ENCODE results near the gene CARNS1.
A peak's percentile ranks its signal among the peaks of the same experiment; 100 is the strongest.

Gene CARNS1

DNA sequence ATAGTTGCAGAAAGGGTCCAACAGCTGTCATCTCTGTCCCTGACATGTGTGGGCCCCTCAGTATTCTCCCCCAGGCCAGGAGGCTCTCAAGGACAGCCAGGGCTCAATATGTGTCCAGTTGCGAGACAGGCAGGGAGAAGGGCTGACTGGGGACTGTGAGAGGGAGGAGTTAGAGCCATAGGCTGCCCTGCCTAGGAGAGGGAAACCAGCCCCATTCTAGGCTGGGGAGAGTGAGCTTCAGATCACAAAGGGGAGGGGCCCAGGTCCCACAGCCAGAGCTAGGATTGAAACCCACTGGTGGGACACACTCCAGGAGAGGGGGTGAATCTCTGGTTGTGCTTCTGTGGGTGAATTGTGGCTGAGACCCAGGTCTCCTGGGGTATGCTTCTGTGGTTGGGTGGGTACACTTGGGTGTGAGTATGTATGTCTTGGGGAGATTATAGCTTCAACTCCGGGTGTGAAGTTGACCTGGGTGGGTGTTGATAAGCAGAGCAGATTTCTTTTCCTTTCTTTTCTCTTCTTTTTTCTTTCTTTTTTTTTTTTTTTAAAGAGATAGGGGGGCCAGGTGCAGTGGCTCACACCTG lies 2.1 kb upstream of the CARNS1 start:
- Histone ChIP-seq H3K4me2 (peak overlapping the region; percentile 100), H3K4me1 (peaks cover 99% of the 10 kb centered on the region), H3K4me3 (no peak overlapping the region; the same call in 1 of the 2 replicates), H4K20me1 (0 out of 2 replicates have a peak, but pooled peaks cover 7% of the 10 kb centered on the region), H3K9ac (peak overlapping the region; percentile 16; the same call in 1 of the 2 replicates), H3K9me3 (no peaks in the 10 kb centered on the region), H3K27me3 (peaks cover 24% of the 10 kb centered on the region), H3K27ac (no peak overlapping the region), H3K36me3 (no peaks in the 10 kb centered on the region)
- TF ChIP-seq Cebpa-rat (IDR thresholded peaks at IDR 0.05) = no peak

DNA sequence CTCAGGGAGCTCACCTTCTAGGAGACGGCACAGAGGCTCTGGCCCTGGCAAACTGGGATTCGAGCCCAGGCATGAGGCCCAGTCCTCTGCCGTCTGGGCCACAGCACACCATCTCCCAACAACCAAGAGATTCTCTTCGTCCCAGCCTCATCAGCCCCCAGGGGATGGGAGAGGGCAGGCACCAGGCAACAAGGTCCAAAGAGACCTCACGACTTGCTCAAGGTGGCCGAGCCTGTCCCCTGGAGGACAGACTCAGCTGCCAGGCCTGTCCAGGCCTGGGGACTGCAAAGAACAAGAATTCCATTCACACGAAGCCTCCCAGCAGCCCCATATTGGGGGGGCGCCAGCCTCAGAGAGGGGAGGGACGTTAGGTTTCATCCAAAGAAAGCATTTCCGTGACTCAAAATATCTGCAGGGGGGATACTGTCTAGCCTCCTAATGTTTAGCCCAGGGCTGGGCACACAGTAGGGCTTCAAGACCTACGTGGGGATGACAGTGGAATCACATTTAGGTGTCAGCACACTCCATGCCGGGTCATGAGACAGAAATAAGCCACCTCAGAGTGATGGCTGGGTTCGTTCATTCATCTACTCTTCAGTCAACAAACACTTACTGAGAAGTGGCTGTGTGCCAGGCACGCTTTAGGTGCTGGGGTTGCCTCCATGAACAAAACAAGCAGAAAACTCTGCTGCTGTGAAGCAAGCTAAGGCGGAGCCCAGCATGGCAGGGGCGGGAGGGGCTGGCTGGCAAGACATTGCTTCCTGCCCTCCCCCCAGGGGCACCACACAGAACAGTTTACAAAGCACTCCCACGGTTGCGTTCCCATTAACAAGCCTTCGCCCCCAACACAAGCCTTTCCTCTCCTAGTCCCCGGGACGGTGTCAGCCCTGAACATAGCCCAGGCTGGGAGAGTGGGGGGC lies 1.2 kb downstream of the CARNS1 start:
- H3K4me3 ChIP-seq = peak overlapping the region; percentile 25; the same call in 1 of the 2 replicates
- peaks cover 96% of the 10 kb centered on the region for H3K4me1 ChIP-seq
- peak overlapping the region; percentile 28; the same call in 1 of the 2 replicates for H3K9ac ChIP-seq
- H3K27me3 ChIP-seq = peaks cover 24% of the 10 kb centered on the region
- no peaks in the 10 kb centered on the region for H3K36me3 ChIP-seq
- no peak for TF ChIP-seq Cebpa-rat (IDR thresholded peaks at IDR 0.05)
- H3K4me2 ChIP-seq = peak overlapping the region; percentile 100
- no peaks in the 10 kb centered on the region for H3K9me3 ChIP-seq
- 0 out of 2 replicates have a peak, but pooled peaks cover 7% of the 10 kb centered on the region for H4K20me1 ChIP-seq
- peak overlapping the region; percentile 37 for H3K27ac ChIP-seq

DNA sequence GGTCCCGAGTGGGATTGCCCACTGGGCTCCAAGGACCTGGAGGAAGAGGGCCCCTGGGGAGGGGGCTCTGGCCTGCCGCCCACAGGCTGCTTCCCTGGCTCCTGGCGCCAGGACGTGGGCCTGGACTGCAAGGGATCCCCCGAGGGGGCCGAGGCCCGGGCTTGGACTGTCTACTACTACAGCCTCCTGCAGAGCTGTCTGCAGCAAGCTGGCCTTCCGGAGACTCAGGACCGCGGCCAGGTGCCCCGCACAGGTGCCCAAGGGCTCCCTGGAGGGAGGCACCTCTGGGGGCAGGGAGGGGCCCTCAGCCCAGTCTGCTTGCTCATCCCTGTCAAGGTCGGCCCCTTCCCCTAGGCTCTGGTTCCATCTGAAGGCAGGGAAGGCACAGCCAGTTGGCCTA lies 1.9 kb downstream of the CARNS1 start:
- 0 out of 2 replicates have a peak, but pooled peaks cover 7% of the 10 kb centered on the region for H4K20me1 ChIP-seq
- peaks cover 24% of the 10 kb centered on the region for H3K27me3 ChIP-seq
- no peaks in the 10 kb centered on the region for H3K9me3 ChIP-seq
- peak overlapping the region; percentile 37 for H3K27ac ChIP-seq
- H3K4me3 ChIP-seq = 0 out of 2 replicates have a peak overlapping the region, but pooled peaks have one; percentile 18
- H3K4me1 ChIP-seq = peaks cover 90% of the 10 kb centered on the region
- H3K4me2 ChIP-seq = peak overlapping the region; percentile 100
- TF ChIP-seq Cebpa-rat (IDR thresholded peaks at IDR 0.05) = no peak
- H3K36me3 ChIP-seq = no peaks in the 10 kb centered on the region
- H3K9ac ChIP-seq = peak overlapping the region; percentile 21; the same call in 1 of the 2 replicates

DNA sequence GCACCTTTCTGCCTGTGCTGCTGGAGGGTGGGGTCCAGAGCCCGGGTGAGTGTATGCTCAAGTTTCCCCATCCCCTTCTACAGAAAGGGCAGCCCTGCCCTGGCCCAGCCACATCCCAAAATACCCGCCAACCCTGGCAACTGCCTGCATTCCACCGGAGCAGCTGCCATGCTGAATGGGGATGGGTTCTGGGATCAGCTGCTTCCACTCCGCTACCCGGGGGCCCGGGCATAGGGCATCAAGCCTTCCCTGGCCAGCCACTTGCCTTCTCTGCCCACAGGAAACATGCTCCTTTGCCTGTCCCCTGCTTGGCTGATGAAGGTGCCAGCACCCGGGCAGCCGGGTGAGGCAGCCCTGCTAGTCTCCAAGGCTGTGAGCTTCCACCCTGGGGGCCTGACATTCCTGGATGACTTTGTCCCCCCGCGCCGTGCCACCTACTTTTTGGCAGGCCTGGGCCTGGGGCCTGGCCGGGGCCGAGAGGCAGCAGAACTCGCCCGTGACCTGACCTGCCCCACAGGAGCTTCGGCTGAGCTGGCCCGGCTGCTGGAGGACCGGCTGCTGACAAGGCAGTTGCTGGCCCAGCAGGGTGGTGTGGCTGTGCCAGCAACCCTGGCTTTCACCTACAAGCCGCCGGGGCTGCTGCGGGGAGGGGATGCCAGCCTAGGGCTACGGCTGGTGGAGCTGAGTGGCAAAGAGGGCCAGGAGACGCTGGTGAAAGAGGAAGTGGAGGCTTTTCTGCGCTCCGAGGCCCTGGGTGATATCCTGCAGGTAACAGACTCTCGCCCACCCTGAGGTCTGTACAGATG lies 3.2 kb downstream of the CARNS1 start:
- Histone ChIP-seq H3K4me1 (peaks cover 85% of the 10 kb centered on the region), H3K9ac (peak overlapping the region; percentile 65), H3K36me3 (no peaks in the 10 kb centered on the region), H3K9me3 (no peaks in the 10 kb centered on the region), H3K4me2 (peak overlapping the region; percentile 100), H3K27ac (peak overlapping the region; percentile 67), H3K4me3 (peak overlapping the region; percentile 48), H4K20me1 (0 out of 2 replicates have a peak, but pooled peaks cover 7% of the 10 kb centered on the region), H3K27me3 (peaks cover 22% of the 10 kb centered on the region)
- no peak for TF ChIP-seq Cebpa-rat (IDR thresholded peaks at IDR 0.05)

DNA sequence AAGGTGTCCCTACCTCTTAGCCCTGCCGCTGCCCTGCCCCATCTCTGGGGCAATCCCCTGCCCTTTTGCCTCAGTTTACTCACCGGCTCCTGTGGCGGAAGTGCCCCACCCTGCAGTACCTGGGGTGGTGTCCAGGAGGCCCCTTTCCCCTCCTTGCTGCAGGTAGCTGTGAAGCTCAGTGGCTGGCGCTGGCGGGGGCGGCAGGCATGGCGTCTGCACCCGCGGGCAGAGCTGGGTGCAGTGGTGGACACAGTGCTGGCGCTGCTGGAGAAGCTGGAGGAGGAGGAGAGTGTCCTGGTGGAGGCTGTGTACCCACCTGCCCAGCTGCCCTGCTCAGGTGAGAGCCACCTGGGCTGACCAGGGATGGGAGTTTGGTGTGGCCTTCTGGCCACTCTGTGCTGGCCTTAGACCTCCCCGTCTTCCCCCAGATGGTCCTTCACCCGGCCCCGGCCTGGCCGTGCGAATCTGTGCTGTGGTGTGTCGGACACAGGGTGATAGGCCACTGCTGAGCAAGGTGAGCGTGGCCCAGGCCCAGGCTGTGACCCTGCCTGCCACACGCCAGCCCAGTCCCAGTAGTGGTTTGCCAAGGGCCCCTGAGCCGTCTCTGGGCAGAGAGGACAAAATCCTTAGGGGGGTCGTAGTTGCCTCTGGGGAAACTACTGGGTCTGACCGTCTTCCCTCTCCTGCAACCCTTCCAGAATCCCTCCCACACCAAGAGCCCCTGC lies 4.0 kb downstream of the CARNS1 start:
- no peak for TF ChIP-seq Cebpa-rat (IDR thresholded peaks at IDR 0.05)
- Histone ChIP-seq H3K27me3 (peaks cover 14% of the 10 kb centered on the region), H3K4me1 (peaks cover 80% of the 10 kb centered on the region), H3K9me3 (no peaks in the 10 kb centered on the region), H3K27ac (peak overlapping the region; percentile 96), H3K36me3 (no peaks in the 10 kb centered on the region), H3K9ac (peak overlapping the region; percentile 90), H3K4me2 (peak overlapping the region; percentile 100), H4K20me1 (0 out of 2 replicates have a peak, but pooled peaks cover 7% of the 10 kb centered on the region), H3K4me3 (peak overlapping the region; percentile 73)

DNA sequence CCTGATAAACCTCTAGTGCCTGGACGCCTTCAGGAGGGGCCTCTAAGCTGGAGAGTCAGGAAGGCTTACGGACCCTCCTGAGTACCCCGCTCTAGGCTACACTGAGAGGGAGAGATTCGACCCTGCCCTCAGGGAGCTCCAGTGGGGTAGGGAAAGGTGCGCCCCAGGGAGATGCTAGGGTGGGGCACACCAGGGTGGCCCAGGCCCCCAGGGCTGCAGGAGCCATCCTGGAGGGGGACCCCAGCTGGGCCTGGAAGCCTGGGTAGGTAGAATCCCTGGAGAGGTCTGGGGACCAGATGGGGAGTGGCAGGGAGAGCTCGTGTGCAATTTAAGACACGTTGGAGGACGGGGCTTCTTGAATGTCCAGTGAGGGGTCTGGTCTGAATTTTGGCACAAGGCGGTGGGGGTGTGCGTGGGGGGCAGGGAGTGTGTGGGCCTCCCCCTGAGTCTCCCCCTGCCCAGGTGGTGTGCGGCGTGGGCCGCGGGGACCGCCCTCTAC lies 4.7 kb downstream of the CARNS1 start:
- peak overlapping the region; percentile 73 for H3K4me3 ChIP-seq
- H3K36me3 ChIP-seq = no peaks in the 10 kb centered on the region
- peak overlapping the region; percentile 100 for H3K4me2 ChIP-seq
- H3K27ac ChIP-seq = peak overlapping the region; percentile 96
- H3K9me3 ChIP-seq = no peaks in the 10 kb centered on the region
- TF ChIP-seq Cebpa-rat (IDR thresholded peaks at IDR 0.05) = no peak
- peak overlapping the region; percentile 90 for H3K9ac ChIP-seq
- H3K27me3 ChIP-seq = peaks cover 7% of the 10 kb centered on the region
- 0 out of 2 replicates have a peak, but pooled peaks cover 7% of the 10 kb centered on the region for H4K20me1 ChIP-seq
- peaks cover 80% of the 10 kb centered on the region for H3K4me1 ChIP-seq

DNA sequence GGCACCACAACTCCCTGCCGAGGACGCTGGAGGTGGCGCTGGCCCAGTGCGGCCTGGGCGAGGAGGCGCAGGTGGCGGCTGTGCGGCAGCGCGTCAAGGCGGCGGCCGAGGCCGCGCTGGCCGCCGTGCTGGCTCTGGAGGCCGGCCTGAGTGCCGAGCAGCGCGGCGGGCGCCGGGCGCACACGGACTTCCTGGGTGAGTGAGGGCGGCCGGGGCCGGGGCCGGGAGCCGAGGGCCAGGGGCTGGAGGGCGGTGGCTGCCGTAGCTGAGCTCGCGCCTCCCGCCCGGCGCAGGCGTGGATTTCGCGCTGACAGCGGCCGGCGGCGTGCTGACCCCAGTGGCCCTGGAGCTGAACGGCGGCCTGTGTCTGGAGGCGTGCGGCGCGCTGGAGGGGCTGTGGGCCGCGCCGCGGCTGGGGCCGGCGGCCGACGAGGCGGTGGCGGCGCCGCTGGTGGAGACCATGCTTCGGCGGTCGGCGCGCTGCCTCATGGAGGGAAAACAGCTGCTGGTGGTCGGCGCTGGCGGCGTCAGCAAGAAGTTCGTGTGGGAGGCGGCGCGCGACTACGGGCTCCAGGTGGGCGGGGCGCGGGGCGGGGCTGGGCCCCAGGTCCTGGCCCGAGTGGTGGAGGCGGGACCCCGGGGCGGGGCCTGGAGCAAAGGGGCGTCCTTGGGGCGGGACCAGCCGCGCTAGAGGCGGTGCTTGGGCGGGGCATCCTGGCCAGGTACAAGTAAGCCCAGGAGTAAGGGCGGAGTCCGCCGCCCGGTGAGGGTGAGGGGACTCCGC lies 5.4 kb downstream of the CARNS1 start:
- no peaks in the 10 kb centered on the region for H3K9me3 ChIP-seq
- peak overlapping the region; percentile 100 for H3K4me2 ChIP-seq
- H4K20me1 ChIP-seq = 0 out of 2 replicates have a peak, but pooled peaks cover 7% of the 10 kb centered on the region
- H3K4me3 ChIP-seq = peak overlapping the region; percentile 73
- H3K27ac ChIP-seq = peak overlapping the region; percentile 96
- peak overlapping the region; percentile 90 for H3K9ac ChIP-seq
- H3K36me3 ChIP-seq = no peaks in the 10 kb centered on the region
- 0 out of 2 replicates have a peak, but pooled peaks cover 3% of the 10 kb centered on the region for H3K27me3 ChIP-seq
- H3K4me1 ChIP-seq = peaks cover 76% of the 10 kb centered on the region
- no peak for TF ChIP-seq Cebpa-rat (IDR thresholded peaks at IDR 0.05)

All from BLaER1 (cell line).